ENCODE results near the gene PCDH1.

Gene PCDH1

DNA sequence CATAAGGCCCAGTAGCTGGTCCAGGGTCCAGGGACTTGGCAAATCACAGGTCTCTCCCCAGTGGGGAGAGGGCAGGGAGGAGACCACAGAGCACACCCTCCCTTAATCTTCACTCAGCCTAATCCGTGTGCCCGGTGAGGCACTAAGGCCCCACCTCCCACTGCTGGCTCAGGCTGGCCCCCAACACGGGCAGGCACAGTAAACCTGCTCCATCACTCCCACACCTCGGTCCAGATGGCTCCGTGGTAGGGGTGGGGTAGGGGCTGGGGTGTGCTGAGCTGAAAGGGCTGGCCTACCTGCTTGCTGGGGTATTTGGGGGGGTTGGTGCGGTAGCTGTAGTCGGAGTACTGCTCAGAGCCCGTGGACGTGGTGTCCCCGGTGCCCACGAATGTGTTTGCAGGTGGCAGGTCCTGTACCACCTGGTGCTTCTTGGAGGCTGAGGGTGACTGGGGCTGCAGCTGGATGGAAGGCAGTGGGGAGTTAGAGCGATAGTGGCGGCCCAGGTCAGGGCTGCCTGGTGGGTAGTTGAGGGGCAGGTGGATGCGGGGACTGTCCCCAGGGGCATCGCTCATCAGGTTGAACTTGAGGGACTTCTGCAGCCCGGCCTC lies 15.2 kb downstream of the PCDH1 start:
- TF ChIP-seq, protein P1, sequence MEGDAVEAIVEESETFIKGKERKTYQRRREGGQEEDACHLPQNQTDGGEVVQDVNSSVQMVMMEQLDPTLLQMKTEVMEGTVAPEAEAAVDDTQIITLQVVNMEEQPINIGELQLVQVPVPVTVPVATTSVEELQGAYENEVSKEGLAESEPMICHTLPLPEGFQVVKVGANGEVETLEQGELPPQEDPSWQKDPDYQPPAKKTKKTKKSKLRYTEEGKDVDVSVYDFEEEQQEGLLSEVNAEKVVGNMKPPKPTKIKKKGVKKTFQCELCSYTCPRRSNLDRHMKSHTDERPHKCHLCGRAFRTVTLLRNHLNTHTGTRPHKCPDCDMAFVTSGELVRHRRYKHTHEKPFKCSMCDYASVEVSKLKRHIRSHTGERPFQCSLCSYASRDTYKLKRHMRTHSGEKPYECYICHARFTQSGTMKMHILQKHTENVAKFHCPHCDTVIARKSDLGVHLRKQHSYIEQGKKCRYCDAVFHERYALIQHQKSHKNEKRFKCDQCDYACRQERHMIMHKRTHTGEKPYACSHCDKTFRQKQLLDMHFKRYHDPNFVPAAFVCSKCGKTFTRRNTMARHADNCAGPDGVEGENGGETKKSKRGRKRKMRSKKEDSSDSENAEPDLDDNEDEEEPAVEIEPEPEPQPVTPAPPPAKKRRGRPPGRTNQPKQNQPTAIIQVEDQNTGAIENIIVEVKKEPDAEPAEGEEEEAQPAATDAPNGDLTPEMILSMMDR (IDR thresholded peaks at IDR 0.05; ENCODE audit: low read depth, low read length, missing control alignments) = no peak
- H3K4me3 ChIP-seq (ENCODE audit: low read depth, low read length) = no peak overlapping the region
- no peak for DNase-seq (ENCODE audit: low read depth)

DNA sequence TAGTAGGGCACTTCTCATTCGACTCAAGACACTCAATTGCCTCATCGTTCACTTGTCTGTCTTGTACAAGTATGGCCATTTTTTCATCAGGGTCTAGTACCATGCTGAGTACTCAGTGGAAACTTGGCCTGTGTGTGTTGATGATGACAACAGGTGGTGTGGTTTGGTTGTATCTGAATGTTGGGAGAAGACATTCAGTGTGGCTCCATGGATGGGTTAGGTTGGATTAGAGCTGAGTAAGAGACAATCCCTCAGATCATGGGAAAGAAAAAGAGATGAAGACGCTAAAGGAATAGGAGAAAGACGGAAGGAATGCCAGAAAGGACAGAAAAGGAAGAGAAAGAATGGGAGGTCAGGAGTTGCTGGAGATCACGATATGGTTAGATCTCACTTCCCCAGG lies 17.0 kb downstream of the PCDH1 start:
- no peak for DNase-seq (ENCODE audit: low read depth)
- TF ChIP-seq, protein P1 (IDR thresholded peaks at IDR 0.05; ENCODE audit: low read depth, low read length, missing control alignments) = no peak
- H3K4me3 ChIP-seq (ENCODE audit: low read depth, low read length) = no peak overlapping the region

DNA sequence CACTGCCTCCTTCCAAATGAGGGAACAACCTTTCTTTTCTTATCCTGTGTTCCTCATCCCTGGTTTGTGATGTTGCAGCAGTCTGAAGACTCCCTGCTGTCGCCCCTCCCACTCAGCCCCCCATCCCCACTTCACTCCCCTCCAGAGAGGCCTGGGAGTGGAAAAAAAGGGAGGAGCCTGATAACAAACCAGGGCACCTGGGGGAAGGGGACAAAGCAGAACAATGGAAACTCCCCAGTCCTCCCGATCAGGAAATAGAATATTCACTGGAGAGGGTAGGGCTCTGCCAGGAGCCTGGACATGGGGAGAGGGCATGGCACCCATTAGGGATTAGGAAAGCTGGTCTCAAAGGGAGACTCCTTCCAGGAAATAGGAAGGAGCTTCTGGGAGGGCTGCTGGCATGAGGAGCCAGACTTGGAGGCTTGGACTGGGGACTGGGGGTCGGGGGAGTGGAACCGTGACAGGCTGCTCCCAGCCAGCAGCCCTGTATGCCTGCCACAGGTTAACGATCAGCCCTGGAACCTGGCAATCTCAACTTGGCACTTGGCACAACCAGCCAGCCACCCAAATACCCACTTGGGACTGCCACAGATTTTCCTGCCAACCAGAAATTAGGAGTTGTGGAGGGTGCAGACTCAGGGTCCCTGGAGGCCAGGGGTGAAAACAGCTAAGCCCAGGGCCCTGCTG lies 20.0 kb downstream of the PCDH1 start:
- DNase-seq (ENCODE audit: low read depth) = no peak
- no peak overlapping the region for H3K4me3 ChIP-seq (ENCODE audit: low read depth, low read length)
- TF ChIP-seq, protein P1 (IDR thresholded peaks at IDR 0.05; ENCODE audit: low read depth, low read length, missing control alignments) = no peak

DNA sequence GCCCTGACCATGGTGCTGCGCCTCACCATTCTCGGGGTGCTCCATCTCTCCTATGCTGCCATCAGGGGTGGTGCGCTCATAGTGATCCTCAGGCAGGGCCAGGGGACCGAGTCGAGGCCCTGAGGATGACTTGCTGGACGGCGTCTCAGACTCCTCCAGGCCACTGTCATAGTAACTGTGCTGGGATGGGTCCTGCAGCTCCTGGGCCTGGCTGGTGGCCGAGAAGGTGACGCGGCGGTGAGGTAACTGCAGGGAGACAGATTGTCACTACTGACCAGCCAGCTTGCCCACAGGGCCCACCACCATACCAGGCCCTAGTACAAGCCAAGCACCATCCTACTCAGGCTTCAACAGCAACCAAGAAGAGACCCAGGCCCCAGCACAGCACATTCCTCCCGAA lies 21.0 kb downstream of the PCDH1 start:
- no peak for DNase-seq (ENCODE audit: low read depth)
- no peak overlapping the region for H3K4me3 ChIP-seq (ENCODE audit: low read depth, low read length)
- TF ChIP-seq, protein P1 (IDR thresholded peaks at IDR 0.05; ENCODE audit: low read depth, low read length, missing control alignments) = no peak

DNA sequence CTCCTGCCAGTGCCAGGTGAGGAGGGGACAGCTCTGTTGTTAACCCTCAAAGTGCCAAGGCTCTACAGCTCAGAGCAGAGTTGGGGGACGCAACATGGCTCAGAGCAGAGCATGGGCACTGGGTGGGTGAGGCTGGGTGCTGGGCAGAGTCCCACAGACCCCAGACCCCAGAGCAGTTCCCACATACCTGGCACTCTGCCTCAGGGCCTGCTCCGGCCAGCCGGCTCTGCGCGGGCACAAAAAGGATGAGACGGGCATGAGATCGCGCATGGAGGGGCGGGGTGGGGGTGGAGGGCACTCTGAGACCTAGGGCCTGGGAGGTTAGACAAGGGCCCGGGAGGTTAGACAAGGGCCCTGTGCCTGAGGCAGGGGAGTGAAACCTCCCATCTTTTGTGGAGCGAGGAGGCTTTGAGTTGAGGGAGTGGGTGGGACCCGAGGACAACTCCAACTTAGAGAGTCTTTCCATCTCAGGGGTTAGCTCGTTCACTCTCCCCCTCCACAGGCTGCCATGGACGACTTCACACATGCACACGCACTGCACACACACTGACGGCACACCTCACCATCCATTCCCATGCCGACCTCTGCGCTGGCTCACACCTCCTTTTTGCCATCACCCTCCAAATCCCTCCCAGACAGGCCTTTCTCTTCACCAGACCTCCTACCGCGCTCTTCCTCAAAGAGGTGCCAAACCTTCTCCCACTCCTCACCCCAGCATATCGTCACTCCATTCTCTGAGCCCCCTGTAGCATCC lies 22.0 kb downstream of the PCDH1 start:
- DNase-seq (ENCODE audit: low read depth) = no peak
- H3K4me3 ChIP-seq (ENCODE audit: low read depth, low read length) = no peak overlapping the region
- TF ChIP-seq, protein P1 (IDR thresholded peaks at IDR 0.05; ENCODE audit: low read depth, low read length, missing control alignments) = no peak

DNA sequence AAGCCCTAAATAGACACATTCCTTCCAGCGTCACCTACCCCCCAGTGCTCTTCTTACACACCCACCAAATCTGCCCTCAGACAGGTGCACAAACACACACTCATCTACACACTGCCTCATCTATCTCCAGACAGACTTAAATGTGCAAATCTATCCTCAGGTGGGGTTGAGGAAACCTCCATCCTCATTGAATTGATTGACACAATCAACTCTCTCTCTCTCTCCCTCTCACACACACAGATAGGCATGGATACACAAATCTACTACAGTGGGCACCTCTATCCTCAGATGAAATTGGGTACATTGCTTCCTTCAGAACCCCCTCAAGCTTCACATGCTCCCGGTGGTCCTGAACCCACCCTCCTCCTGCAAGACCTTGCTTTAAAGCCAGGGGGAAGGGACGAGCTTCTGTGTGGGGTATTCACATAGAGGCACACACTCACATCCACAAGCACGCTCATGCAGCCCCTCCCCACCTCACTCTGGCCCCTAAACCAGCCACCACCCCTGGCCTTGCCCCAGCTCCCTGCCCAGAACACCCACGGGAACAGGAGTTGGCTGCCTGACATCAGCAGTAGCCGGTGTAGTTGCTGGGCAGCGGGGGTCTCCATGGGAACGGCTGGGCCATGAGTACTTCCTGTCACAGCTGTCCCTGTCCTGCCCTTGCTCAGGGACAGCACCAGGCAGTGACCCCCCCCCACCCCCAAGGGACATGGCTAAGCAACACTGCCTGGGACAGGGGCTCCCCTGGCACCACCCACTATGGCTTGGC lies 22.8 kb downstream of the PCDH1 start:
- DNase-seq (ENCODE audit: low read depth) = no peak
- TF ChIP-seq, protein P1 (IDR thresholded peaks at IDR 0.05; ENCODE audit: low read depth, low read length, missing control alignments) = no peak
- no peak overlapping the region for H3K4me3 ChIP-seq (ENCODE audit: low read depth, low read length)
